Keratinocyte (primary cell): Measurements from ENCODE around the gene ANKS1B. TPM values are rescaled to one million over a fixed set of nuclear protein-coding genes. Genes with fewer than 3 reads are reported as not detected.

Experiments
- DNase-seq: peaks from one replicate; pipeline ENCODE4 v3.0.0-alpha.2; 2011; ENCODE audit warnings: low read depth, missing footprints, low spot score
- FAIRE-seq: peaks from 2 replicates; lab custom pipeline; 2011; peaks lifted over from hg19 to GRCh38; lab: Jason Lieb, UNC
- H2AFZ ChIP-seq: 2 replicates; pipeline ENCODE4 v1.6.0; 2012; ENCODE audit warnings: low read length, control low read depth, inconsistent platforms; ENCODE audit not compliant: control insufficient read depth
- H3K27ac ChIP-seq: 2 replicates; pipeline ENCODE4 v1.5.1; 2011; ENCODE audit warnings: low read length; ENCODE audit not compliant: control insufficient read depth, insufficient read depth
- H3K27me3 ChIP-seq: 3 replicates; pipeline ENCODE4 v1.6.0; 2011; ENCODE audit warnings: low read length; ENCODE audit not compliant: control insufficient read depth, insufficient read depth; ENCODE audit errors: extremely low read depth
- H3K36me3 ChIP-seq, 2 experiments: 2 replicates in 1 of 2; 3 replicates in 1 of 2; pipeline ENCODE4 v1.5.1; 2011; ENCODE audit warnings: low read length in 2 of 2, mild to moderate bottlenecking in 1 of 2; ENCODE audit not compliant: control insufficient read depth in 2 of 2, insufficient read depth in 2 of 2; ENCODE audit errors: extremely low read depth in 1 of 2
- H3K4me1 ChIP-seq: 3 replicates; pipeline ENCODE4 v1.5.1; 2011; ENCODE audit warnings: low read length; ENCODE audit not compliant: control insufficient read depth, insufficient read depth; ENCODE audit errors: extremely low read depth
- H3K4me2 ChIP-seq: 3 replicates; pipeline ENCODE4 v1.6.0; 2011; ENCODE audit warnings: low read depth, low read length; ENCODE audit not compliant: control insufficient read depth, insufficient read depth; ENCODE audit errors: extremely low read depth
- H3K4me3 ChIP-seq, 3 experiments: fragments of 200-600 bp in 1 of 3; sonication (generic) in 1 of 3; 2 replicates in 2 of 3; 3 replicates in 1 of 3; pipeline ENCODE4 v1.5.1; 2011 to 2016; ENCODE audit warnings: low read length in 3 of 3, mild to moderate bottlenecking in 3 of 3, control low read depth in 2 of 3, inconsistent platforms in 1 of 3, low read depth in 1 of 3, mixed read lengths in 1 of 3, mixed run types in 1 of 3, moderate library complexity in 1 of 3; ENCODE audit not compliant: control insufficient read depth in 2 of 3, insufficient read depth in 2 of 3; ENCODE audit errors: extremely low read depth in 1 of 3
- H3K79me2 ChIP-seq: 2 replicates; pipeline ENCODE4 v1.6.0; 2012; ENCODE audit warnings: low read length; ENCODE audit not compliant: control insufficient read depth, insufficient read depth
- H3K9ac ChIP-seq: 3 replicates; pipeline ENCODE4 v1.6.0; 2011; ENCODE audit warnings: low read length; ENCODE audit not compliant: control insufficient read depth, insufficient read depth; ENCODE audit errors: extremely low read depth
- H3K9me1 ChIP-seq: 3 replicates; pipeline ENCODE4 v1.6.0; 2011; ENCODE audit warnings: low read length; ENCODE audit not compliant: control insufficient read depth, insufficient read depth; ENCODE audit errors: extremely low read depth
- H3K9me3 ChIP-seq: 2 replicates; pipeline ENCODE4 v1.5.1; 2012; ENCODE audit warnings: low read depth, low read length; ENCODE audit not compliant: control insufficient read depth
- H4K20me1 ChIP-seq: 3 replicates; pipeline ENCODE4 v1.6.0; 2011; ENCODE audit warnings: low read length; ENCODE audit not compliant: control insufficient read depth, insufficient read depth; ENCODE audit errors: extremely low read depth
- CTCF ChIP-seq, 3 experiments: IDR thresholded peaks in 1 of 3; conservative IDR thresholded peaks in 1 of 3; optimal IDR thresholded peaks in 1 of 3; 2 replicates in 2 of 3; 3 replicates in 1 of 3; pipeline versions ENCODE3 to v1.5.1; 2011; ENCODE audit warnings: low read length in 3 of 3, mild to moderate bottlenecking in 3 of 3, moderate library complexity in 2 of 3, control low read depth in 1 of 3, inconsistent platforms in 1 of 3; ENCODE audit not compliant: insufficient read depth in 2 of 3; ENCODE audit errors: extremely low read depth in 1 of 3
- EZH2 ChIP-seq: IDR thresholded peaks from one replicate; pipeline ENCODE4 v1.6.1; 2012; ENCODE audit warnings: inconsistent platforms, mild to moderate bottlenecking, low read length, moderate library complexity
- dilution Hi-C: fragments of 300-500 bp; cut with MboI; formaldehyde crosslinking; loops from one replicate; pipeline ENCODE4 v1.7.0; 2020; ENCODE audit warnings: low sequenced_read_pairs; ENCODE audit not compliant: extremely low pct_ligation_motif_present
- polyA plus RNA-seq, 5 experiments: library from polyadenylated mRNA; depleted of rRNA in 3 of 5; stranded (reverse) in 3 of 5; stranded (forward) in 1 of 5; unstranded in 1 of 5; fragments of >200 nt; gene quantifications; 1 replicate in 1 of 5; 2 replicates in 3 of 5; 3 replicates in 1 of 5; pipeline versions ENCODE4 v1.2.1 to v1.2.3, GENCODE V29; 2011 to 2012; ENCODE audit warnings: missing spikeins in 2 of 5, low read depth in 1 of 5, low replicate concordance in 1 of 5

ANKS1B gene
- polyA plus RNA-seq, 1 donor (not counting 4 experiments of a cell fraction or from before 2014, with no cell fraction given) = not detected

- FAIRE-seq (no peak), DNase-seq (no peak)
- Histone ChIP-seq H3K36me3 (no peaks in the 10 kb centered on the region), H3K9me1 (no peaks in the 10 kb centered on the region), H3K9me3 (no peaks in the 10 kb centered on the region), H3K4me3 (no peak overlapping the region), H3K4me1 (no peaks in the 10 kb centered on the region), H3K27ac (no peak overlapping the region), H3K4me2 (no peak overlapping the region), H3K27me3 (no peaks in the 10 kb centered on the region), H4K20me1 (no peaks in the 10 kb centered on the region), H3K9ac (no peak overlapping the region), H2AFZ (no peak overlapping the region), H3K79me2 (no peaks in the 10 kb centered on the region)
- dilution Hi-C loops = no loop called here
- no peak for TF ChIP-seq CTCF (optimal IDR thresholded peaks at IDR 0.05 in 1 of 3, IDR thresholded peaks at IDR 0.05 in 1 of 3, conservative IDR thresholded peaks at IDR 0.05 in 1 of 3; ENCODE audit: extremely low read depth in 1 of 3, insufficient read depth in 2 of 3, low read length in 3 of 3)
- no peak for TF ChIP-seq EZH2
Observed at GRCh38 chr12:99648183-99648582, 336.6 kb downstream of the ANKS1B start.

- no peak for FAIRE-seq
Observed at GRCh38 chr12:99647453-99647852, 337.3 kb downstream of the ANKS1B start, which contains the start of gene GARIN6. GARIN6 (plus strand) TSS chr12:99647753; CDS start chr12:99648175, 422 bp downstream.

More at GRCh38 chr12:99647453-99647852, 337.3 kb downstream of the ANKS1B start, which contains the start of gene GARIN6:
- dilution Hi-C loops = no loop called here
- no peak within 1 kb of the TSS for H3K4me2 ChIP-seq
- H3K27ac ChIP-seq = no peak within 1 kb of the TSS
- H3K79me2 ChIP-seq = no peaks in the 10 kb centered on the region
- H3K4me1 ChIP-seq = no peaks in the 10 kb centered on the region
- H3K9me1 ChIP-seq = no peaks in the 10 kb centered on the region
- H4K20me1 ChIP-seq = no peaks in the 10 kb centered on the region
- no peak within 1 kb of the TSS for H3K4me3 ChIP-seq
- no peaks in the 10 kb centered on the region for H3K9me3 ChIP-seq
- H2AFZ ChIP-seq = no peak within 1 kb of the TSS
- H3K9ac ChIP-seq = no peak within 1 kb of the TSS
- DNase-seq = no peak
- no peak for TF ChIP-seq CTCF (optimal IDR thresholded peaks at IDR 0.05 in 1 of 3, IDR thresholded peaks at IDR 0.05 in 1 of 3, conservative IDR thresholded peaks at IDR 0.05 in 1 of 3; ENCODE audit: extremely low read depth in 1 of 3, insufficient read depth in 2 of 3, low read length in 3 of 3)
- TF ChIP-seq EZH2 = no peak
- H3K36me3 ChIP-seq = no peaks in the 10 kb centered on the region
- no peaks in the 10 kb centered on the region for H3K27me3 ChIP-seq
